ENCODE data around the gene SSPN. TPM values are rescaled to one million over a fixed set of nuclear protein-coding genes. Genes with fewer than 3 reads are reported as not detected.

Gene SSPN
- total and polyA plus RNA-seq, 2 donors: 50.2 to 78.5 TPM

GRCh38 chr12:26195641-26196420 lies 458 bp downstream of the SSPN start:
- DNase-seq (ENCODE audit: extremely low spot score): no peak
- under 1% methylated on average over 45 of the region's 45 CpGs for WGBS
- Histone ChIP-seq H3K4me1 (ENCODE audit: insufficient read depth) (no peaks in the 10 kb centered on the region), H3K4me3 (ENCODE audit: low read depth, low read length) (peak overlapping the region; percentile 68), H3K27ac (ENCODE audit: low read depth) (peak overlapping the region; percentile 51), H3K36me3 (ENCODE audit: insufficient read depth) (no peaks in the 10 kb centered on the region)

GRCh38 chr12:26196421-26196716 lies 996 bp downstream of the SSPN start:
- no peaks in the 10 kb centered on the region for H3K36me3 ChIP-seq (ENCODE audit: insufficient read depth)
- H3K4me1 ChIP-seq (ENCODE audit: insufficient read depth): no peaks in the 10 kb centered on the region
- H3K4me3 ChIP-seq (ENCODE audit: low read depth, low read length): peak overlapping the region; percentile 1
- H3K27ac ChIP-seq (ENCODE audit: low read depth): peak overlapping the region; percentile 51
- DNase-seq (ENCODE audit: extremely low spot score): no peak
- 26% methylated on average over 5 of the region's 5 CpGs for WGBS

GRCh38 chr12:26197832-26198231 lies 2.5 kb downstream of the SSPN start:
- no peak overlapping the region for H3K4me3 ChIP-seq (ENCODE audit: low read depth, low read length)
- WGBS: 64% methylated on average over 3 of the region's 3 CpGs
- H3K36me3 ChIP-seq (ENCODE audit: insufficient read depth): no peaks in the 10 kb centered on the region
- H3K27ac ChIP-seq (ENCODE audit: low read depth): no peak overlapping the region
- no peaks in the 10 kb centered on the region for H3K4me1 ChIP-seq (ENCODE audit: insufficient read depth)
- no peak for DNase-seq (ENCODE audit: extremely low spot score)

- Histone ChIP-seq H3K36me3 (ENCODE audit: insufficient read depth) (no peaks in the 10 kb centered on the region), H3K4me1 (ENCODE audit: insufficient read depth) (no peaks in the 10 kb centered on the region), H3K4me3 (ENCODE audit: low read depth, low read length) (no peak overlapping the region), H3K27ac (ENCODE audit: low read depth) (peak overlapping the region; percentile 5)
- no peak for DNase-seq (ENCODE audit: extremely low spot score)
- WGBS: 40% methylated on average over 4 of the region's 4 CpGs
Observed at GRCh38 chr12:26198742-26199141, 3.4 kb downstream of the SSPN start.

- 78% methylated on average over 4 of the region's 4 CpGs for WGBS
- DNase-seq (ENCODE audit: extremely low spot score): no peak
- H3K4me1 ChIP-seq (ENCODE audit: insufficient read depth): no peaks in the 10 kb centered on the region
- no peaks in the 10 kb centered on the region for H3K36me3 ChIP-seq (ENCODE audit: insufficient read depth)
- no peak overlapping the region for H3K27ac ChIP-seq (ENCODE audit: low read depth)
- H3K4me3 ChIP-seq (ENCODE audit: low read depth, low read length): no peak overlapping the region
Observed at GRCh38 chr12:26203167-26203780, 7.9 kb downstream of the SSPN start.

DNA sequence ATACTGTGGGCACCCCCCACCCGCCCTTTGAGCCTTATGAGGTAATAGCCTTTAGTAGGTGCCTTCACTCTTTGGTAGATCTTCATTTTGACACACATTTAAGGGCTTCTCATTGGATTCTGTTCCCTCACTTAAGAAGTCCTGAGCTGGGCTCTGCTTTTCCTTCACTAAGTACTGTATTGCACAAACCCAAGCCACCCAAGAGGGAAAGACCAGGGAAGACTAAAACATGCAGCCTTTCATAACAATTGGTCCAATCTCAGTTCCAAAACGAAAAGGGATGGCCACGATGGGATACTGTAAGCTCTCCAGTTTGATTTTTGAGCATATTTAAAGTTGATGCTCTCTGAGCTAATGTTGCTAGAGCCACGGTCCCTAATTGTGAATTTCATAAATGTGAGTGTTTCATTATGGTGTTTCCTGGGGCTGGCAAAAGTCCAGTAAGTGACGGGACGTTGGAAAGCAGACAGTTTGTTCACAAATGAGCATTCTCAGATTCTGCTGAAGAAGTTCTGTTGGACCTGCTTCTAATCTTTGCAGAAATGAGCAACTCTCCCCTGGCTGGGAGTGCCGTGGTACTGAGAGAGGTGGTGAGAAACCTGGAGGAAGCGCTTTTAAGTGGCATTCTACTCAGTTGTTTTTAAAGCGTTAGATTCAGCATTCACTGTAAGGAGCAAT lies 9.4 kb downstream of the SSPN start:
- Histone ChIP-seq H3K4me1 (ENCODE audit: insufficient read depth) (no peaks in the 10 kb centered on the region), H3K36me3 (ENCODE audit: insufficient read depth) (no peaks in the 10 kb centered on the region), H3K27ac (ENCODE audit: low read depth) (no peak overlapping the region), H3K4me3 (ENCODE audit: low read depth, low read length) (no peak overlapping the region)
- 51% methylated on average over 9 of the region's 9 CpGs for WGBS
- DNase-seq (ENCODE audit: extremely low spot score): no peak

DNA sequence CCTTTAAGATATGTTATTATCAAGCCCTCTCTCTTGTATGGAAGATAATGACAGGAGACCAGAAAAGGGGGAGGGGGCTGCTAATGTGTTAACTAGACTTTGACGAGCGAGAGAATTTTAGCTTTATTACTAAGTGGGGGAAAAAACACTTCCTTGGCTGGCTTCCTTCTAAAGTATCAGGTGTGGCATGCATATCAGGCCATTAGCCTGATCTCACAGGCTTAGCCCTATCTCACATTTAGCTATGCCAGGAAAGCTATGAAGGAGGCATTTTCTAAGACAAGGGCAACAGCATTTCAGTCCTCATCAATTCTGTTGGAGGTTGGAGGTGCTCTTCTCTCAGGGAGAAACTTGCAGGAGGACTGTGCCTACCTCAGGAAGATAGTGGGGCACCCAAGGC lies 9.9 kb downstream of the SSPN start:
- H3K27ac ChIP-seq (ENCODE audit: low read depth): no peak overlapping the region
- 72% methylated on average over 2 of the region's 2 CpGs for WGBS
- H3K4me3 ChIP-seq (ENCODE audit: low read depth, low read length): no peak overlapping the region
- H3K36me3 ChIP-seq (ENCODE audit: insufficient read depth): no peaks in the 10 kb centered on the region
- H3K4me1 ChIP-seq (ENCODE audit: insufficient read depth): no peaks in the 10 kb centered on the region
- no peak for DNase-seq (ENCODE audit: extremely low spot score)

- DNase-seq (ENCODE audit: extremely low spot score): no peak
- no peaks in the 10 kb centered on the region for H3K36me3 ChIP-seq (ENCODE audit: insufficient read depth)
- 88% methylated on average over 6 of the region's 6 CpGs for WGBS
- H3K4me1 ChIP-seq (ENCODE audit: insufficient read depth): no peaks in the 10 kb centered on the region
- no peak overlapping the region for H3K4me3 ChIP-seq (ENCODE audit: low read depth, low read length)
- H3K27ac ChIP-seq (ENCODE audit: low read depth): no peak overlapping the region
Observed at GRCh38 chr12:26205941-26206340, 10.6 kb downstream of the SSPN start.

DNA sequence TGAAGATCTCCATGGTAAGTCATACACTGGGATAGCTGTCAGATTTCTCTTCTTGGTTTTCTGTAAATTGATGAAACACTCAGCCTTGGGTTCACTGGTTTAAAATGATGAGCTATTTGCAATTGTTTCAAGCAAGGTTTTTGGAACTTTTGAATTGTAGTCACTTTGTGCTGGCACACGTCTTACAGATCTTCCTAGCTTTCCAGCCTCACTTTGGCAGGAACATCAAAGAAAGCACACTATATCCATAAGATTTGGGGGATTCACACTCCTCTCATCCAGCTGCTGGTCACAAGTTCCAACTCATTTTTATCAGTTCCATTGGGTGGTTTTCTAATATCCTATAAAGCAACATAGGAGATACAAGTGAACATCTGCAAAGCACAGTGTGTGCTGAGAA lies 16.0 kb downstream of the SSPN start:
- Histone ChIP-seq H3K27ac (ENCODE audit: low read depth) (no peak overlapping the region), H3K4me1 (ENCODE audit: insufficient read depth) (no peaks in the 10 kb centered on the region), H3K4me3 (ENCODE audit: low read depth, low read length) (no peak overlapping the region), H3K36me3 (ENCODE audit: insufficient read depth) (no peaks in the 10 kb centered on the region)
- 77% methylated on average over 1 of the region's 1 CpG for WGBS
- no peak for DNase-seq (ENCODE audit: extremely low spot score)

DNA sequence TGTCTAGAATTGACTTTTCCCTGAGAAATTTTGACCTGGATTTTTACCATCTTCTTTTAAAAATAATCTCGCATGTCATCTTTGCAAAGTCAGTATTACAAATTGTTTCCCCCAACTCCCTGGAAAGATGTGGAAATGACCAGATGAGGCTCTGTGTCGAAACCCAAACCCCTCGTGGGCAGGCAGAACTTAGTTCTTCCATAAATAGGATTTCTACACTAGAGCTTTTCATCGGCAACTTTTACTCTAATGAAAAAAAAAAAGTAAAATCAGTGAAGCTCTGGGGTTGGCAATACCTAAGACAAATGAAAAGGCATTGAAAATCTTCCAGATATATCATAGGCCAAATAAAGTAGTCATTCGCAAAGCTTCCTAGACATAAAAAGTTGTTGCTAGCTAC lies 17.0 kb downstream of the SSPN start:
- Histone ChIP-seq H3K36me3 (ENCODE audit: insufficient read depth) (no peaks in the 10 kb centered on the region), H3K4me1 (ENCODE audit: insufficient read depth) (no peaks in the 10 kb centered on the region), H3K4me3 (ENCODE audit: low read depth, low read length) (no peak overlapping the region), H3K27ac (ENCODE audit: low read depth) (no peak overlapping the region)
- no peak for DNase-seq (ENCODE audit: extremely low spot score)
- 80% methylated on average over 5 of the region's 5 CpGs for WGBS

DNA sequence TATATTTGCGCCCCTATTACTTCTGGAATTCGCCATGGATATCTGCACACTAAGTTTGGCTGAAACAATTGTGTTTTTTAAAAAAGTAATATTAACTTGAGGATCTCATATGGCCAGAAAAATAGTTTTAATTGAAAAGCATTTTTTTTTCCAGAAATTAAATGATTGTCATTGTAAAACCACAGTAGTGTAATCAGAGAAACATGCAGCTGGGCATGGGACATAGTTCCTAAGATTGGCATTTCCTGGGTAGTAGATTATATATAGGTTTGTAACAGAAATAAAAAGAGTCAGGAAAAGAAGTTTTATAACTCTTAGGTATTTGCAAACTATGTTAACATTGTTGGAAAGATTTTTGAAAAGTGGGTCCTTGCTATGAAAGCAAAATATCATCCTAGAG lies 17.6 kb downstream of the SSPN start:
- Histone ChIP-seq H3K36me3 (ENCODE audit: insufficient read depth) (no peaks in the 10 kb centered on the region), H3K4me1 (ENCODE audit: insufficient read depth) (no peaks in the 10 kb centered on the region), H3K27ac (ENCODE audit: low read depth) (no peak overlapping the region), H3K4me3 (ENCODE audit: low read depth, low read length) (no peak overlapping the region)
- no peak for DNase-seq (ENCODE audit: extremely low spot score)
- WGBS: 97% methylated on average over 2 of the region's 2 CpGs

DNA sequence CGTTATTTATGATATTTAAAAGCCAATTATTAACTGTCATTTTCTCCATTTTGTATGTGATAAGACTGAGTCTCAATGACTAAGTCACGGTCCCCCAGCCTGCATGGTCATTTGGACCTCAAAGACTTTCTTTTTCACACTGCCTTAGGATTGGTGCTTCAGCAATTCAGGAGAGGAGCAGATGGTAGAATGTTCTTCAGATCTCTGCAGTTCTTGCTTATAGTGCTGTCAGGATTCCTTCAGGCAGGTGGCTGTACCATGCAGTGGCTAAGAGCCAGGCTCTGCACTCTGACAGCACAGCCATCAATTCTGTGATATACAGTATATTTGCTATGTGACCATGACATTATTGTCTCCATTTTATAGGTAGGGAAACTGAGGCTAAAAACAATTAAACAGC lies 18.7 kb downstream of the SSPN start:
- no peaks in the 10 kb centered on the region for H3K36me3 ChIP-seq (ENCODE audit: insufficient read depth)
- 84% methylated on average over 2 of the region's 2 CpGs for WGBS
- H3K4me1 ChIP-seq (ENCODE audit: insufficient read depth): no peaks in the 10 kb centered on the region
- H3K27ac ChIP-seq (ENCODE audit: low read depth): no peak overlapping the region
- no peak overlapping the region for H3K4me3 ChIP-seq (ENCODE audit: low read depth, low read length)
- DNase-seq (ENCODE audit: extremely low spot score): no peak

GRCh38 chr12:26219736-26220135 lies 24.4 kb downstream of the SSPN start:
- WGBS: 92% methylated on average over 6 of the region's 6 CpGs
- H3K36me3 ChIP-seq (ENCODE audit: insufficient read depth): no peaks in the 10 kb centered on the region
- H3K4me1 ChIP-seq (ENCODE audit: insufficient read depth): no peaks in the 10 kb centered on the region
- no peak overlapping the region for H3K27ac ChIP-seq (ENCODE audit: low read depth)
- no peak for DNase-seq (ENCODE audit: extremely low spot score)
- no peak overlapping the region for H3K4me3 ChIP-seq (ENCODE audit: low read depth, low read length)

- DNase-seq (ENCODE audit: extremely low spot score): no peak
- H3K27ac ChIP-seq (ENCODE audit: low read depth): no peak overlapping the region
- no peaks in the 10 kb centered on the region for H3K4me1 ChIP-seq (ENCODE audit: insufficient read depth)
- no peak overlapping the region for H3K4me3 ChIP-seq (ENCODE audit: low read depth, low read length)
- H3K36me3 ChIP-seq (ENCODE audit: insufficient read depth): no peaks in the 10 kb centered on the region
- WGBS: 93% methylated on average over 5 of the region's 5 CpGs
Observed at GRCh38 chr12:26224657-26225056, 29.3 kb downstream of the SSPN start.

Data from urinary bladder (tissue), 4 donors.